Esophagus muscularis mucosa (tissue), 4 donors: ENCODE data around the gene CNGB1. TPM values are rescaled to one million over a fixed set of nuclear protein-coding genes. Genes with fewer than 3 reads are reported as not detected.
"Not testable (repeated sequence)": the region's sequence is repeated elsewhere in the genome, so short reads cannot be mapped to it uniquely, and the experiment has no call there.

Experiments
- DNase-seq: peaks from one replicate; pipeline ENCODE4 v3.0.0-alpha.2; 2017; ENCODE audit errors: extremely low spot score
- H3K27ac ChIP-seq, 4 donors: fragments of 200-600 bp; sonication (generic); replicated peaks in 1 of 4; 1 replicate in 3 of 4; 2 replicates in 1 of 4; pipeline ENCODE4 v1.5.1; 2016 to 2019; ENCODE audit warnings: mild to moderate bottlenecking in 1 of 4
- H3K27me3 ChIP-seq, 4 donors: fragments of 200-600 bp; sonication (generic); one replicate each; pipeline versions ENCODE4 v1.5.1 to v1.6.0; 2016 to 2019
- H3K36me3 ChIP-seq, 4 donors: fragments of 200-600 bp; sonication (generic); one replicate each; pipeline ENCODE4 v1.5.1; 2016 to 2019
- H3K4me1 ChIP-seq, 4 donors: fragments of 200-600 bp; sonication (generic); one replicate each; pipeline ENCODE4 v1.5.1; 2016 to 2019
- H3K4me3 ChIP-seq, 4 donors: fragments of 200-600 bp; sonication (generic); 1 replicate in 2 of 4; 2 replicates in 2 of 4; pipeline ENCODE4 v1.5.1; 2016 to 2019; ENCODE audit warnings: mild to moderate bottlenecking in 4 of 4, moderate library complexity in 1 of 4
- H3K9me3 ChIP-seq, 4 donors: fragments of 200-600 bp; sonication (generic); 1 replicate in 3 of 4; 2 replicates in 1 of 4; pipeline ENCODE4 v1.5.1; 2016 to 2019
- CTCF ChIP-seq, 3 experiments: fragments of 200-600 bp in 2 of 3; fragments of 450-650 bp in 1 of 3; sonication (generic) in 2 of 3; IDR thresholded peaks; one replicate each; pipeline ENCODE4 v1.5.1; 2017 to 2019; ENCODE audit warnings: antibody characterized with exemption in 3 of 3, mild to moderate bottlenecking in 2 of 3, moderate library complexity in 1 of 3
- EP300 ChIP-seq: sonication (generic); formaldehyde crosslinking; IDR thresholded peaks from one replicate; pipeline ENCODE4 v1.6.1; 2017; ENCODE audit warnings: antibody characterized with exemption
- POLR2A ChIP-seq: fragments of 450-650 bp; IDR thresholded peaks from one replicate; pipeline ENCODE4 v1.6.1; 2017; ENCODE audit warnings: antibody characterized with exemption, moderate library complexity, mild to moderate bottlenecking, low read depth
- POLR2AphosphoS5 ChIP-seq, 2 donors: sonication (generic); formaldehyde crosslinking; IDR thresholded peaks; one replicate each; pipeline ENCODE4 v1.6.1; 2017; ENCODE audit warnings: antibody characterized with exemption in 2 of 2
- WGBS: methylation state at CpG from one replicate; pipeline ENCODE4 v1.1.5; 2018; 5-methylcytosine and 5-hydroxymethylcytosine counted together
- intact Hi-C: fragments of 100-400 bp; cut with DNase I; formaldehyde crosslinking; loops from one replicate; pipeline ENCODE4 v1.15.1; 2023
- total RNA-seq, 4 donors: library from RNA; depleted of rRNA; stranded (reverse); fragments of >200 nt; gene quantifications; one replicate each; pipeline versions ENCODE4 v1.1.0 to v1.2.1, GENCODE V29; 2016

Gene CNGB1
- total RNA-seq, 4 donors from 2014 or later: under 0.01 to 0.97 (median 0.31) TPM

DNA sequence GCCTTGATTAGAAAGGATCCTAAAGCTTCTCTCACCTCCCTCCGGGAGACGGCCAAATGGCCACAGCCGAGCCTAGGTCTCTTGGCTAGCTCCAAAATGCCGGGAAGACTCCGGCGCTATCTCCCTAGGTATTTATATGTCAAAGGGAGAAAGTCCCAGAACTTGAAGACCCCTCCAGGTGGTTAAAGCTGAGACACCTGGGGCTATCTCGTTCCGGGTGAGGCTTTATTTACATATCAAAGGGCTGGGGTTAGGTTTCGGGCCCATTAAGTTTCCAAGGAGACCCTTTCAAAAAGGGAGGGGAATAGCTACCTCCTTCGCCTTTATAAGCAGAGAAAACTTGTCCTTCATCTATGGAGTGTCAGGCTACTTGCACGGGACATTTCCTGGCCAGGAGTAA lies 97.7 kb downstream of the CNGB1 start:
- Histone ChIP-seq H3K4me3 (no peak overlapping the region), H3K27me3 (peaks cover 0 to 29% (median 0%) of the 10 kb centered on the region in 4 donors), H3K36me3 (no peaks in the 10 kb centered on the region), H3K4me1 (no peaks in the 10 kb centered on the region), H3K27ac (no peak overlapping the region), H3K9me3 (no peaks in the 10 kb centered on the region)
- TF ChIP-seq CTCF (IDR thresholded peaks at IDR 0.05): no peak
- intact Hi-C loops: loop anchor here (10.0 kb wide), 1 partner anchor 288 kb away; no protein-coding TSS in a partner anchor
- DNase-seq: no peak
- 23% methylated on average over 11 of the region's 11 CpGs for WGBS

DNA sequence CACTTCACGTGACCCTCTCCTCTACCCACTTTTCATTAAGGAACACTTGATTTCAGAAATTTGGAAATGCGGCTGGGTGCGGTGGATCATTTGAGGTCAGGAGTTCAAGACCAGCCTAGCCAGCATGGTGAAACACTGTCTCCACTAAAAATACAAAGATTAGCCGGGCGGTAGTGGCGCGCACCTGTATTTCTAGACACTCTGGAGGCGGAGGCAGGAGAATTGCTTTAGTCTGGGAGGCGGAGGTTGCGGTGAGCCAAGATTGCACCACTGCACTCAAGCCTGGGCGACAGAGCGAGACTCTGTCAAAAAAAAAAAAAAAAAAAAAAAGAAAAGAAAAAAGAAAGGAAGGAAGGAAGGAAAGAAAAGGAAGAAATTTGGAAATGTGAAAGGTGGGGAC lies 98.2 kb downstream of the CNGB1 start:
- not testable (repeated sequence) for H3K36me3 ChIP-seq, H3K4me1 ChIP-seq, H3K4me3 ChIP-seq, H3K27ac ChIP-seq, DNase-seq, H3K9me3 ChIP-seq
- intact Hi-C loops: loop anchor here (10.0 kb wide), 1 partner anchor 288 kb away; no protein-coding TSS in a partner anchor
- WGBS: 89% methylated on average over 12 of the region's 12 CpGs
- H3K27me3 ChIP-seq: peaks cover 0 to 25% (median 0%) of the 10 kb centered on the region in 4 donors

- intact Hi-C loops: loop anchor here (10.0 kb wide), 1 partner anchor 287 kb away; no protein-coding TSS in a partner anchor
- H3K4me1 ChIP-seq: no peaks in the 10 kb centered on the region
- TF ChIP-seq POLR2AphosphoS5 (IDR thresholded peaks at IDR 0.05): no peak
- no peak for TF ChIP-seq CTCF (IDR thresholded peaks at IDR 0.05)
- no peak for TF ChIP-seq POLR2A
- no peak for TF ChIP-seq EP300
- H3K4me3 ChIP-seq: no peak overlapping the region
- DNase-seq: no peak
- peaks cover 0 to 25% (median 0%) of the 10 kb centered on the region in 4 donors for H3K27me3 ChIP-seq
- WGBS: 70% methylated on average over 1 of the region's 1 CpG
- no peaks in the 10 kb centered on the region for H3K36me3 ChIP-seq
- no peak overlapping the region for H3K27ac ChIP-seq
- no peaks in the 10 kb centered on the region for H3K9me3 ChIP-seq
Measured at GRCh38 chr16:57871456-57871855, 99.5 kb downstream of the CNGB1 start.

- Histone ChIP-seq H3K27ac (no peak overlapping the region), H3K4me3 (no peak overlapping the region), H3K27me3 (peaks cover 0 to 25% (median 0%) of the 10 kb centered on the region in 4 donors), H3K4me1 (no peaks in the 10 kb centered on the region), H3K36me3 (no peaks in the 10 kb centered on the region), H3K9me3 (no peaks in the 10 kb centered on the region)
- DNase-seq: no peak
- 87% methylated on average over 7 of the region's 7 CpGs for WGBS
- no peak for TF ChIP-seq POLR2A
- TF ChIP-seq POLR2AphosphoS5 (IDR thresholded peaks at IDR 0.05): no peak
- TF ChIP-seq EP300: no peak
- no peak for TF ChIP-seq CTCF (IDR thresholded peaks at IDR 0.05)
- intact Hi-C loops: loop anchor here (10.0 kb wide), 1 partner anchor 286 kb away; no protein-coding TSS in a partner anchor
Measured at GRCh38 chr16:57870753-57871454, 100.0 kb downstream of the CNGB1 start.

DNA sequence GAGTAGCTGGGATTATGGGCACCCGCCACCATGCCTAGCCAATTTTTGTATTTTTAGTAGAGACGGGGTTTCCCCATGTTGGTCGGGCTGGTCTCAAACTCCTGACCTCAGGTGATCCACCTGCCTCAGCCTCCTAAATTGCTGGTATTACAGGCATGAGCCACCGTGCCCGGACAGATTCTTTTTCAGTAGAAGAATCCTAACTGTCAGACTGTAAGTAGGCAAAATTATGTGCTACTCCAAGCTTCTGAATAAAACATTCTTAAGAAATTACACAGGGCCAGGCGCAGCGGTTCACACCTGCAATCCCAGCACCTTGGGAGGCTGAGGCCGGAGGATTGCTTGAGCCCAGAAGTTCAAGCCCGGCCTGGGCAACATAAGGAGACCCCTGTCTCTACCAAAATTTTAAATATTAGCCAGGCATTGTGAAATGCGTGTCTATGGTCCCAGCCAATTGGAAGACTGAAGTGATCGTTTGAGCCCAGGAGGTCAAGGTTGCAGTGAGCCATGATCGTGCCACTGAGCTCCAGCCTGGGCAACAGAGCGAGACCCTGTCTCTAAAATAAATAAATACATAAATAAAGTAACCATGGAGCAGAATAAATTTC lies 101.9 kb downstream of the CNGB1 start:
- 92% methylated on average over 13 of the region's 13 CpGs for WGBS
- DNase-seq: no peak

More for the DNA sequence above, 101.9 kb downstream of the CNGB1 start:
- Histone ChIP-seq H3K27me3 (peaks cover 0 to 17% (median 0%) of the 10 kb centered on the region in 4 donors), H3K27ac (no peak overlapping the region), H3K9me3 (no peaks in the 10 kb centered on the region), H3K4me3 (no peak overlapping the region), H3K4me1 (no peaks in the 10 kb centered on the region), H3K36me3 (no peaks in the 10 kb centered on the region)
- no peak for TF ChIP-seq POLR2AphosphoS5 (IDR thresholded peaks at IDR 0.05)
- no peak for TF ChIP-seq POLR2A
- no peak for TF ChIP-seq CTCF (IDR thresholded peaks at IDR 0.05)
- no peak for TF ChIP-seq EP300
- intact Hi-C loops: no loop called here
